Mesothelial cell of epicardium (in vitro differentiated cells): Measurements from ENCODE around the gene F8. TPM values are rescaled to one million over a fixed set of nuclear protein-coding genes. Genes with fewer than 3 reads are reported as not detected.
"Not testable (repeated sequence)": the region's sequence is repeated elsewhere in the genome, so short reads cannot be mapped to it uniquely, and the experiment has no call there.

Experiments used
- DNase-seq, 2 experiments: peaks; one replicate each; pipeline ENCODE4 v3.0.0; 2021; ENCODE audit warnings: low spot score in 2 of 2; ENCODE audit not compliant: unreplicated experiment in 2 of 2
- H3K27ac Mint-ChIP-seq: 2 replicates; pipeline ENCODE4 v1.8.0; 2021; ENCODE audit warnings: mixed read lengths
- H3K27me3 Mint-ChIP-seq: 2 replicates; pipeline ENCODE4 v1.8.0; 2021; ENCODE audit warnings: low read depth, mixed read lengths
- H3K36me3 Mint-ChIP-seq: 2 replicates; pipeline ENCODE4 v1.8.0; 2021; ENCODE audit warnings: mixed read lengths
- H3K4me1 Mint-ChIP-seq: 2 replicates; pipeline ENCODE4 v1.8.0; 2021; ENCODE audit warnings: mixed read lengths
- H3K4me3 Mint-ChIP-seq: 2 replicates; pipeline ENCODE4 v1.8.0; 2021; ENCODE audit warnings: mild to moderate bottlenecking, moderate library complexity, mixed read lengths
- H3K9me3 Mint-ChIP-seq: 2 replicates; pipeline ENCODE4 v1.8.0; 2021; ENCODE audit warnings: mixed read lengths
- total RNA-seq: library from RNA; stranded (reverse); gene quantifications from 3 replicates; pipeline ENCODE4 v1.2.1, GENCODE V29; 2021
- TF ChIP-seq, protein P1 (sequence below): fragments of 200-600 bp; sonication (generic); IDR thresholded peaks from one replicate; pipeline ENCODE4 v1.5.0; 2021; ENCODE audit warnings: antibody characterized with exemption; ENCODE audit not compliant: unreplicated experiment

The F8 gene
- total RNA-seq, 1 donor from 2014 or later: 3.9 TPM

DNA sequence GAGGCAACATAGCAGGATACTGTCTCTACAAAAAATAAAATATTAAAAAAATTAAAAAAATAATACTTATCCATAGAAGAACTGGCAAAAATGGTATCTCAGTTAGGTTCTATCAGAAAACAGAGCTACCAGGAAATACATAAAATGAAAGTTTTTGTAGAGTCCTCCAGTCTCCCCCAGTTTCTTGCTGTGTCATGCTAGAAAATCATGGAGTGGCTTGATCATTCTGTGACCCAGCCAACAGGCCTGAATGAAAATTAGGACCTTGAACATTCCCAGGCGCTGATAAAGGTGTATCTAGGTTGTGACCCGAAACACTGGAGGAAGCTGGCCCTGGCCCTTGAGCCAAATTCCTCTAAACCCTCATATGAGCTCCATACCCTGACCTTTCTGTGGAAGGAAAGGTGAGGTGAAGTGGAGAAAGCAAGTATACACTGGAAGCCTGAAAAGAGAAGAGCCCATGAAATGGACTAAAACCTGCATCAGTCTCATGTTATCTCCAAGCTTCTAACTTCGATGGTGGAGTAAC lies 188.7 kb downstream of the F8 start:
- no peaks in the 10 kb centered on the region for H3K4me1 Mint-ChIP-seq
- TF ChIP-seq, protein P1, sequence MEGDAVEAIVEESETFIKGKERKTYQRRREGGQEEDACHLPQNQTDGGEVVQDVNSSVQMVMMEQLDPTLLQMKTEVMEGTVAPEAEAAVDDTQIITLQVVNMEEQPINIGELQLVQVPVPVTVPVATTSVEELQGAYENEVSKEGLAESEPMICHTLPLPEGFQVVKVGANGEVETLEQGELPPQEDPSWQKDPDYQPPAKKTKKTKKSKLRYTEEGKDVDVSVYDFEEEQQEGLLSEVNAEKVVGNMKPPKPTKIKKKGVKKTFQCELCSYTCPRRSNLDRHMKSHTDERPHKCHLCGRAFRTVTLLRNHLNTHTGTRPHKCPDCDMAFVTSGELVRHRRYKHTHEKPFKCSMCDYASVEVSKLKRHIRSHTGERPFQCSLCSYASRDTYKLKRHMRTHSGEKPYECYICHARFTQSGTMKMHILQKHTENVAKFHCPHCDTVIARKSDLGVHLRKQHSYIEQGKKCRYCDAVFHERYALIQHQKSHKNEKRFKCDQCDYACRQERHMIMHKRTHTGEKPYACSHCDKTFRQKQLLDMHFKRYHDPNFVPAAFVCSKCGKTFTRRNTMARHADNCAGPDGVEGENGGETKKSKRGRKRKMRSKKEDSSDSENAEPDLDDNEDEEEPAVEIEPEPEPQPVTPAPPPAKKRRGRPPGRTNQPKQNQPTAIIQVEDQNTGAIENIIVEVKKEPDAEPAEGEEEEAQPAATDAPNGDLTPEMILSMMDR: no peak
- peaks cover 20% of the 10 kb centered on the region for H3K9me3 Mint-ChIP-seq
- peaks cover 2% of the 10 kb centered on the region for H3K27me3 Mint-ChIP-seq
- no peak for DNase-seq
- no peak overlapping the region for H3K27ac Mint-ChIP-seq
- H3K4me3 Mint-ChIP-seq: no peak overlapping the region
- no peaks in the 10 kb centered on the region for H3K36me3 Mint-ChIP-seq

DNA sequence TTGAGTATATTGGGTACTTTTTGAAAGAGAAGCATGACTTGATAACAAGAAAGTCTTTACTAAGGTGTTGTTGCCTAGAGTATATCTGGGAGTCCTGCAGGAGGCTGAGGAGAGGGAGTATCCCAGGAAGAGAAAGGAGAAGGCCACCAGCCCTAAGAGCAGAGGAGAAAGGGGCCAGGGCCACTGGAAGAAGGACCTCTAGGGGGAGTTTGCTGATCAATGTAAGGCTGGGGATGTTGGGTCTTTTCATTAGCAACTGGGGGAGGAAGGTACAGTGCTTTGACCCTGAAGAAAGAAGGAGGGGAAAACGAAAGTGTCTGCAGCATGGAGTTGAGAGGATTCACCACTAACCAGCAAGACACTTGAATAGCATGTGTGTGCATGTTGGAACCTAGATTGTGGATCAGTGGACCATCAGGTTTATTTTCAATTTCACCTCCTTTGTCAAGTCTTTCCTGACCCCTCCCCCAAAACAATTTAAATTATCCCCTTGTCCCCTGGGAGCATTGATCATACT lies 192.5 kb downstream of the F8 start:
- no peak for DNase-seq
- Mint-ChIP-seq H3K4me1 (no peaks in the 10 kb centered on the region), H3K9me3 (peaks cover 31% of the 10 kb centered on the region), H3K4me3 (no peak overlapping the region), H3K36me3 (no peaks in the 10 kb centered on the region), H3K27me3 (peaks cover 2% of the 10 kb centered on the region), H3K27ac (no peak overlapping the region)
- TF ChIP-seq, protein P1: no peak

DNA sequence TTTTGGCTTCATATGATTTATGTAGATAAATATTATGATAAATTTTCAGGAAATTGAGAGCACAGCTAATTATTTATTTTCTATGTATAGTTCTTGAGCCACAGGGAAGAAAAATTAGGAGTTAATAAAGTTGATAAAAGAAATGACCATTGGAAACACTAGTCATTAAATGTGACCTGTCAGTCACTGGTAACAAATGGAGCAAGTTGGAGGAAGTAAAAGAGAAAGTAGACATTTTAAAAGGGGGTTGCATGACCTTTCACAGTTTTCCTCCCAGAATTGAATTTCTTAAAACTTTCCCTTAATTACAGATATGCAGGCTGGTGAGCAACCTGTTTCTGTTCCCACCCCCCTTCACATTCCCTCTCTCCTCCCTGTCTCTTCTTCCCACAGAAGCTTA lies 193.4 kb downstream of the F8 start:
- H3K36me3 Mint-ChIP-seq: no peaks in the 10 kb centered on the region
- H3K9me3 Mint-ChIP-seq: peaks cover 36% of the 10 kb centered on the region
- H3K4me1 Mint-ChIP-seq: no peaks in the 10 kb centered on the region
- no peak overlapping the region for H3K27ac Mint-ChIP-seq
- H3K4me3 Mint-ChIP-seq: no peak overlapping the region
- TF ChIP-seq, protein P1: no peak
- DNase-seq: no peak
- peaks cover 2% of the 10 kb centered on the region for H3K27me3 Mint-ChIP-seq

DNA sequence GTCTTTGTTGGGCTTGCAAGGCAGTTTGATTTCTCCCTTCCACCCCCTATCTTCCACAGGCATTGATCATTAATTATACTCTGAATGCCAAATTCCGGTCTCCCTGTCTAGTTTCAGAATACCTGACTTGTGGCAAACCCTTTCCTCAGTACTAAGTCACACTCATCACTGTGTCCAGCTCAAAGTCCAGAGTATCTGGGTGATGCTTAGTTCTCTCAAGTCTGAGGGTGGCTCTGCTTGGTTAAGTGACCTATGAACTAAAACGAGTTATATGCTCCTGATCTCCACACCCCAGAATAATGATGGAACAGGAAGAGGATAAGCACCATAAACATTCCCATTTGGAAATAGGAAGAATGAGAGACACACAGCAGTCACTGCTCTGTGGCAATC lies 194.5 kb downstream of the F8 start:
- Mint-ChIP-seq H3K9me3 (peaks cover 41% of the 10 kb centered on the region), H3K4me3 (no peak overlapping the region), H3K4me1 (no peaks in the 10 kb centered on the region), H3K27ac (no peak overlapping the region), H3K27me3 (peaks cover 2% of the 10 kb centered on the region), H3K36me3 (no peaks in the 10 kb centered on the region)
- TF ChIP-seq, protein P1: no peak
- no peak for DNase-seq

DNA sequence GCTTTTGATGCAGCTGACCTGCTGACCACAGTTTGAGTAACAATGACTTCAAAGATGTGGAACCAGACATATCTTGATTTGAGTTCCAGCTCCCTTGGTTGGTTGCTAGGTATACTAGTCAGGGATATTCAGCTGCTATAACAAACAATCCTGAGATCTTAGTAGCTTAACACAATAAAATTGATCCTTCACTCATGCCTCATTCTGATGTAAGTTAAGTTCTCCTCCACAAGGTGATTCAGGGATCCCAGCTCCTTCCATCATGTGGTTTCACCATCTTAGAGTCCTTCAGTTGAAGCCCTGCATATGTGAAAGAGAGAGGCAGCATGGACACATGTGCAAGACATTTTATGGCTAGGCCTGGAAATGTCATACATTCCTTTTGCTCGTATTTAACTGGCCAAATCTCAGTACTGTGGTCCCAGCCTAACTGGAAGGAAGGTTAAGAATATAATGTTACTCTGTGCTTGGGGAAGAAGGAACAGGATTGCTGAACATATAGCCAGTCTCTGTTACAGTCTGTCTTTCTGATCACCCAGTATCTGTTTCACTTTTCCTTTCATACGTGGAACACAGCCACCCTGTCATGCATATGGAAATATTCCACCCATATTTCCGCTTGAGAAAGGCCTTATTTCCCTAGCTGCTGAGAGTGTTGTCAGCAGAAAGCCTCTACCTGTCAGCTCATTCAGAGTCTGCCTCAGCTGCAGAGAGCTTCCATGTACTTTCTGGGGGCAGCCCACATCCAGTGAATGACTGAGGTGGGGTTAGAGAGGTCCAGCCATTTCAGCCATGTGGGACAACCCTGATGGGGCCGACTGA lies 195.1 kb downstream of the F8 start:
- Mint-ChIP-seq H3K27me3 (peaks cover 2% of the 10 kb centered on the region), H3K27ac (no peak overlapping the region), H3K4me1 (no peaks in the 10 kb centered on the region), H3K36me3 (no peaks in the 10 kb centered on the region), H3K4me3 (no peak overlapping the region), H3K9me3 (peaks cover 38% of the 10 kb centered on the region)
- TF ChIP-seq, protein P1: no peak
- DNase-seq: no peak

DNA sequence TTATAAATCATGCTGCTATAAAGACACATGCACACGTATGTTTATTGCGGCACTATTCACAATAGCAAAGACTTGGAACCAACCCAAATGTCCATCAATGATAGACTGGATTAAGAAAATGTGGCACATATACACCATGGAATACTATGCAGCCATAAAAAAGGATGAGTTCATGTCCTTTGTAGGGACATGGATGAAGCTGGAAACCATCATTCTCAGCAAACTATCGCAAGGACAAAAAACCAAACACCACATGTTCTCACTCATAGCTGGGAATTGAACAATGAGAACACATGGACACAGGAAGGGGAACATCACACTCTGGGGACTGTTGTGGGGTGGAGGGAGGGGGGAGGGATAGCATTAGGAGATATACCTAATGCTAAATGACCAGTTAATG lies 196.9 kb downstream of the F8 start:
- H3K27me3 Mint-ChIP-seq, H3K4me1 Mint-ChIP-seq, DNase-seq, H3K27ac Mint-ChIP-seq, H3K4me3 Mint-ChIP-seq, H3K36me3 Mint-ChIP-seq: not testable (repeated sequence)
- peaks cover 34% of the 10 kb centered on the region for H3K9me3 Mint-ChIP-seq
